Measurements from ENCODE around the gene TMEM54. TPM values are rescaled to one million over a fixed set of nuclear protein-coding genes. Genes with fewer than 3 reads are reported as not detected.
"Not testable (repeated sequence)": the region's sequence is repeated elsewhere in the genome, so short reads cannot be mapped to it uniquely, and the experiment has no call there.

The TMEM54 gene
- total and polyA plus RNA-seq, 2 donors (not counting 1 experiment from before 2014, with no cell fraction given), result 0.13 TPM; not detected in 1

- intact Hi-C loops (cut with micrococcal nuclease), result no loop called here
- no peak overlapping the region for H3K27ac Mint-ChIP-seq
- no peak for TF ChIP-seq CTCF (IDR thresholded peaks at IDR 0.05)
- TF ChIP-seq EZH2 (IDR thresholded peaks at IDR 0.05; ENCODE audit: borderline replicate concordance, insufficient read depth, low read depth, low read length, poor library complexity, severe bottlenecking), result no peak
- no peak overlapping the region for H3K4me3 Mint-ChIP-seq
- Histone ChIP-seq H4K20me1 (ENCODE audit: control insufficient read depth, insufficient read depth, low read length, poor library complexity, severe bottlenecking) (no peaks in the 10 kb centered on the region), H3K4me3 (ENCODE audit: control extremely low read depth in 1 of 5, extremely low read depth in 1 of 5, insufficient read depth in 1 of 5, low read depth in 2 of 5, low read length in 4 of 5) (no peak overlapping the region), H3K36me3 (replicated peaks in 1 of 2; ENCODE audit: control extremely low read depth in 1 of 2, control insufficient read depth in 1 of 2, extremely low read depth in 1 of 2, insufficient read depth in 2 of 2, low read length in 1 of 2) (no peaks in the 10 kb centered on the region), H3K9ac (ENCODE audit: low read length) (no peak overlapping the region), H2AFZ (ENCODE audit: insufficient read depth, low read depth, low read length, poor library complexity, severe bottlenecking) (no peak overlapping the region), H3K27ac (ENCODE audit: low read length in 2 of 2) (no peak overlapping the region), H3K79me2 (ENCODE audit: control insufficient read depth, insufficient read depth, low read length) (no peaks in the 10 kb centered on the region), H3K9me3 (ENCODE audit: control extremely low read depth in 1 of 3, control insufficient read depth in 2 of 3, insufficient read depth in 1 of 3, low read length in 2 of 3) (peaks cover 0 to 1% (median 0%) of the 10 kb centered on the region in 3 donors), H3K4me2 (replicated peaks; ENCODE audit: low read depth, low read length, poor library complexity, severe bottlenecking) (no peak overlapping the region), H3K4me1 (ENCODE audit: control insufficient read depth in 2 of 2, insufficient read depth in 2 of 2, low read length in 2 of 2) (no peaks in the 10 kb centered on the region), H3K27me3 (replicated peaks in 1 of 4; ENCODE audit: control extremely low read depth in 1 of 4, control insufficient read depth in 3 of 4, insufficient read depth in 4 of 4, low read length in 3 of 4) (peaks cover 0 to 8% (median 3%) of the 10 kb centered on the region in 4 experiments)
- ChIA-PET POLR2A (interaction anchor here (0.7 kb wide), 1 partner anchor 13 kb away, joined by 4 read pairs; no protein-coding TSS in a partner anchor), CTCF (interaction anchor here (1.8 kb wide), 1 partner anchor 9 kb away, joined by 7 read pairs; no protein-coding TSS in a partner anchor)
- ATAC-seq (ENCODE audit: low read depth) (no peak), DNase-seq (no peak)
- no peaks in the 10 kb centered on the region for H3K4me1 Mint-ChIP-seq
- H3K9me3 Mint-ChIP-seq (ENCODE audit: insufficient read depth), result no peaks in the 10 kb centered on the region
- peaks cover 24% of the 10 kb centered on the region for H3K27me3 Mint-ChIP-seq
- 43% methylated on average over 4 of the region's 4 CpGs for WGBS (ENCODE audit: insufficient coverage)
Measured at GRCh38 chr1:32907435-32907834, 6.2 kb upstream of the TMEM54 start.

GRCh38 chr1:32906654-32907053, 5.5 kb upstream of the TMEM54 start:
- Histone ChIP-seq H3K9me3 (ENCODE audit: control extremely low read depth in 1 of 3, control insufficient read depth in 2 of 3, insufficient read depth in 1 of 3, low read length in 2 of 3) (peaks cover 0 to 2% (median 1%) of the 10 kb centered on the region in 3 donors), H3K4me2 (replicated peaks; ENCODE audit: low read depth, low read length, poor library complexity, severe bottlenecking) (no peak overlapping the region), H3K36me3 (replicated peaks in 1 of 2; ENCODE audit: control extremely low read depth in 1 of 2, control insufficient read depth in 1 of 2, extremely low read depth in 1 of 2, insufficient read depth in 2 of 2, low read length in 1 of 2) (no peaks in the 10 kb centered on the region), H4K20me1 (ENCODE audit: control insufficient read depth, insufficient read depth, low read length, poor library complexity, severe bottlenecking) (no peaks in the 10 kb centered on the region), H3K9ac (ENCODE audit: low read length) (no peak overlapping the region), H3K4me1 (ENCODE audit: control insufficient read depth in 2 of 2, insufficient read depth in 2 of 2, low read length in 2 of 2) (peaks cover under 1 to 1% of the 10 kb centered on the region in 2 donors), H3K27ac (ENCODE audit: low read length in 2 of 2) (no peak overlapping the region), H3K27me3 (replicated peaks in 1 of 4; ENCODE audit: control extremely low read depth in 1 of 4, control insufficient read depth in 3 of 4, insufficient read depth in 4 of 4, low read length in 3 of 4) (peaks cover 0 to 16% (median 6%) of the 10 kb centered on the region in 4 experiments), H3K79me2 (ENCODE audit: control insufficient read depth, insufficient read depth, low read length) (no peaks in the 10 kb centered on the region), H3K4me3 (ENCODE audit: control extremely low read depth in 1 of 5, extremely low read depth in 1 of 5, insufficient read depth in 1 of 5, low read depth in 2 of 5, low read length in 4 of 5) (no peak overlapping the region), H2AFZ (ENCODE audit: insufficient read depth, low read depth, low read length, poor library complexity, severe bottlenecking) (no peak overlapping the region)
- peaks cover 29% of the 10 kb centered on the region for H3K27me3 Mint-ChIP-seq
- no peak overlapping the region for H3K4me3 Mint-ChIP-seq
- no peak for TF ChIP-seq EZH2 (IDR thresholded peaks at IDR 0.05; ENCODE audit: borderline replicate concordance, insufficient read depth, low read depth, low read length, poor library complexity, severe bottlenecking)
- TF ChIP-seq CTCF (IDR thresholded peaks at IDR 0.05), result no peak
- H3K4me1 Mint-ChIP-seq, result peaks cover 4% of the 10 kb centered on the region
- H3K27ac Mint-ChIP-seq, result no peak overlapping the region
- no peak for ATAC-seq (ENCODE audit: low read depth)
- intact Hi-C loops (cut with micrococcal nuclease), result no loop called here
- ChIA-PET CTCF (interaction anchor here (0.7 to 0.8 kb wide), 2 partner anchors 14 to 121 kb away, joined by 4 read pairs; no protein-coding TSS in a partner anchor), POLR2A (interaction anchor here (0.7 kb wide), 2 partner anchors 14 to 137 kb away, joined by 4 to 10 read pairs; no protein-coding TSS in a partner anchor)
- no peaks in the 10 kb centered on the region for H3K9me3 Mint-ChIP-seq (ENCODE audit: insufficient read depth)
- DNase-seq, result no peak
- 85% methylated on average over 3 of the region's 7 CpGs for WGBS (ENCODE audit: insufficient coverage)

- H3K27ac ChIP-seq (ENCODE audit: low read length in 2 of 2); H3K36me3 ChIP-seq (replicated peaks in 1 of 2; ENCODE audit: control extremely low read depth in 1 of 2, control insufficient read depth in 1 of 2, extremely low read depth in 1 of 2, insufficient read depth in 2 of 2, low read length in 1 of 2); POLR2A ChIA-PET; H2AFZ ChIP-seq (ENCODE audit: insufficient read depth, low read depth, low read length, poor library complexity, severe bottlenecking); H3K4me1 Mint-ChIP-seq; H3K27ac Mint-ChIP-seq; H3K79me2 ChIP-seq (ENCODE audit: control insufficient read depth, insufficient read depth, low read length); H3K9me3 ChIP-seq (ENCODE audit: control extremely low read depth in 1 of 3, control insufficient read depth in 2 of 3, insufficient read depth in 1 of 3, low read length in 2 of 3); H3K4me3 Mint-ChIP-seq; H4K20me1 ChIP-seq (ENCODE audit: control insufficient read depth, insufficient read depth, low read length, poor library complexity, severe bottlenecking); intact Hi-C loops (cut with micrococcal nuclease); H3K4me1 ChIP-seq (ENCODE audit: control insufficient read depth in 2 of 2, insufficient read depth in 2 of 2, low read length in 2 of 2); H3K4me3 ChIP-seq (ENCODE audit: control extremely low read depth in 1 of 5, extremely low read depth in 1 of 5, insufficient read depth in 1 of 5, low read depth in 2 of 5, low read length in 4 of 5); H3K9ac ChIP-seq (ENCODE audit: low read length); H3K4me2 ChIP-seq (replicated peaks; ENCODE audit: low read depth, low read length, poor library complexity, severe bottlenecking); H3K9me3 Mint-ChIP-seq (ENCODE audit: insufficient read depth); DNase-seq; ATAC-seq (ENCODE audit: low read depth): not testable (repeated sequence)
- peaks cover 34% of the 10 kb centered on the region for H3K27me3 Mint-ChIP-seq
- CTCF ChIA-PET, result interaction anchor here (1.3 to 1.6 kb wide), 2 partner anchors 13 to 93 kb away, joined by 3 read pairs; no protein-coding TSS in a partner anchor
- WGBS (ENCODE audit: insufficient coverage), result 80% methylated on average over 9 of the region's 10 CpGs
- H3K27me3 ChIP-seq (replicated peaks in 1 of 4; ENCODE audit: control extremely low read depth in 1 of 4, control insufficient read depth in 3 of 4, insufficient read depth in 4 of 4, low read length in 3 of 4), result peaks cover 0 to 24% (median 10%) of the 10 kb centered on the region in 4 experiments
Measured at GRCh38 chr1:32905588-32905987, 4.4 kb upstream of the TMEM54 start.
